GM12878 (cell line): ENCODE results near the gene IRF9. TPM values are rescaled to one million over a fixed set of nuclear protein-coding genes. Genes with fewer than 3 reads are reported as not detected.
A peak's percentile ranks its signal among the peaks of the same experiment; 100 is the strongest.

ENCODE experiments used
- ATAC-seq: fragments of 200-7000 bp; cut with Tn5 transposase; 3 replicates; pipeline ENCODE4 v1.9.1; 2020; ENCODE audit warnings: mild to moderate bottlenecking, moderate library complexity
- BruUV-seq: library from RNA; stranded (reverse); fragments of 400-500 nt; replicated peaks from 2 replicates; lab custom pipeline; 2021; lab: Mats Ljungman, UMichigan
- CTCF ChIA-PET: fragments of 300-600 bp; sonication (Branson Sonifier 250); formaldehyde crosslinking; extraction: SDS; loops from one replicate; lab custom pipeline; 2021; ENCODE audit warnings: inconsistent platforms; lab: Yijun Ruan, JAX
- POLR2A ChIA-PET: fragments of 350-600 bp; formaldehyde crosslinking; extraction: SDS; loops from one replicate; lab custom pipeline; 2021; ENCODE audit warnings: inconsistent platforms; lab: Charles Lee
- RAD21 ChIA-PET: fragments of 300-600 bp; sonication (Branson Sonifier 250); formaldehyde crosslinking; loops from one replicate; lab custom pipeline; 2023; ENCODE audit warnings: antibody characterized with exemption; ENCODE audit not compliant: unreplicated experiment; lab: Charles Lee
- SMC1A ChIA-PET: fragments of 300-600 bp; sonication (Branson Sonifier 250); formaldehyde crosslinking; loops from one replicate; lab custom pipeline; 2023; ENCODE audit not compliant: unreplicated experiment, uncharacterized antibody; lab: Charles Lee
- DNase-seq: peaks from one replicate; pipeline ENCODE4 v3.0.0-alpha.2; 2011; ENCODE audit warnings: low read depth, low spot score
- FAIRE-seq: peaks from 3 replicates; lab custom pipeline; 2011; peaks lifted over from hg19 to GRCh38; lab: Jason Lieb, UNC
- H2AFZ ChIP-seq: 2 replicates; pipeline ENCODE4 v1.6.0; 2011; ENCODE audit warnings: low read depth, low read length, control low read depth; ENCODE audit not compliant: control insufficient read depth
- H3K27ac ChIP-seq: 2 replicates; pipeline ENCODE4 v1.5.1; 2011; ENCODE audit warnings: control low read depth; ENCODE audit not compliant: control insufficient read depth, insufficient read depth
- H3K27me3 ChIP-seq, 2 experiments: replicated peaks in 1 of 2; 2 replicates each; pipeline versions ENCODE4 v1.6.0 to v1.6.1; 2011; ENCODE audit warnings: low read length in 1 of 2; ENCODE audit not compliant: control insufficient read depth in 2 of 2, insufficient read depth in 2 of 2
- H3K36me3 ChIP-seq, 2 experiments: 2 replicates each; pipeline ENCODE4 v1.5.1; 2011; ENCODE audit warnings: low read length in 1 of 2; ENCODE audit not compliant: control insufficient read depth in 2 of 2, insufficient read depth in 2 of 2
- H3K4me1 ChIP-seq: 2 replicates; pipeline ENCODE4 v1.6.1; 2011; ENCODE audit warnings: mild to moderate bottlenecking, low read length, moderate library complexity, mixed read lengths; ENCODE audit not compliant: control insufficient read depth, insufficient read depth
- H3K4me2 ChIP-seq: 2 replicates; pipeline ENCODE4 v1.6.0; 2011; ENCODE audit warnings: control low read depth; ENCODE audit not compliant: control insufficient read depth, insufficient read depth
- H3K4me3 ChIP-seq: fragments of 200-600 bp; sonication (generic); 2 replicates; pipeline ENCODE4 v1.5.1; 2016
- H3K79me2 ChIP-seq: 2 replicates; pipeline ENCODE4 v1.6.0; 2011; ENCODE audit warnings: low read length; ENCODE audit not compliant: control insufficient read depth, insufficient read depth
- H3K9ac ChIP-seq: 2 replicates; pipeline ENCODE4 v1.8.0; 2011; ENCODE audit warnings: low read length, control low read depth, mixed read lengths; ENCODE audit not compliant: control insufficient read depth, insufficient read depth
- H3K9me3 ChIP-seq: replicated peaks from 3 replicates; pipeline ENCODE4 v1.5.1; 2011; ENCODE audit warnings: mild to moderate bottlenecking, low read length; ENCODE audit not compliant: control insufficient read depth, insufficient read depth
- H4K20me1 ChIP-seq: 2 replicates; pipeline ENCODE4 v1.6.0; 2011; ENCODE audit not compliant: control insufficient read depth, insufficient read depth
- CUX1 ChIP-seq: IDR thresholded peaks from 2 replicates; pipeline ENCODE4 v1.6.1; 2012; ENCODE audit warnings: improper control_type of control experiment, low read depth, low read length; ENCODE audit not compliant: insufficient replicate concordance
- E4F1 ChIP-seq: fragments of 450-650 bp; IDR thresholded peaks from 2 replicates; pipeline ENCODE4 v1.6.1; 2018; ENCODE audit warnings: borderline replicate concordance, mild to moderate bottlenecking; ENCODE audit not compliant: partially characterized antibody
- IKZF2 ChIP-seq, 2 experiments: fragments of 450-650 bp; IDR thresholded peaks; 2 replicates each; pipeline ENCODE4 v1.6.1; 2017; ENCODE audit warnings: mild to moderate bottlenecking in 2 of 2, moderate library complexity in 2 of 2
- SPI1 ChIP-seq: IDR thresholded peaks from 2 replicates; pipeline ENCODE4 v1.6.1; 2011; ENCODE audit warnings: low read depth, mild to moderate bottlenecking, low read length, moderate library complexity, borderline replicate concordance; ENCODE audit not compliant: insufficient read depth
- ZNF207 ChIP-seq: fragments of 450-650 bp; IDR thresholded peaks from 2 replicates; pipeline ENCODE4 v1.6.1; 2014; ENCODE audit warnings: antibody characterized with exemption, mild to moderate bottlenecking, borderline replicate concordance
- ZNF274 ChIP-seq: IDR thresholded peaks from one replicate; pipeline ENCODE4 v1.8.0; 2011; ENCODE audit not compliant: insufficient read length, insufficient read depth
- WGBS: methylation state at CpG from one replicate; pipeline ENCODE4 v1.1.6; 2016; ENCODE audit warnings: low lambda C conversion rate; ENCODE audit not compliant: insufficient replicate concordance, insufficient coverage; ENCODE audit errors: missing lambda C conversion rate; 5-methylcytosine and 5-hydroxymethylcytosine counted together
- in situ Hi-C: fragments of 300-500 bp; cut with MboI; formaldehyde crosslinking; loops from 9 replicates; pipeline ENCODE4 v1.14.3; 2018; ENCODE audit warnings: mixed read lengths
- intact Hi-C: fragments of 100-400 bp; cut with micrococcal nuclease; formaldehyde crosslinking; loops from one replicate; pipeline ENCODE4 v1.14.2; 2022; ENCODE audit not compliant: unreplicated experiment
- polyA plus RNA-seq, 11 experiments: library from polyadenylated mRNA; depleted of rRNA in 4 of 11; unstranded in 6 of 11; stranded (reverse) in 5 of 11; fragments of >200 nt; fragmentation: Nextera tagmentation in 4 of 11; fragmentation: Illumina TruSeq in 1 of 11; extraction: Ambion mirVana in 4 of 11; extraction: Trizol in 1 of 11; gene quantifications; 1 replicate in 1 of 11; 2 replicates in 10 of 11; pipeline versions ENCODE4 v1.2.1 to v1.2.3, GENCODE V29; 2011 to 2016; ENCODE audit warnings: inconsistent platforms in 2 of 11, missing spikeins in 2 of 11, low read depth in 1 of 11
- total RNA-seq, 4 experiments: library from RNA; depleted of rRNA in 3 of 4; stranded (reverse); fragments of >200 nt in 3 of 4; fragmentation: Illumina TruSeq in 1 of 4; extraction: Trizol in 1 of 4; gene quantifications; 2 replicates each; pipeline versions ENCODE4 v1.2.1 to v1.2.3, GENCODE V29; 2013 to 2021

Gene IRF9
- total and polyA plus RNA-seq, 10 of the 15 experiments (the other 5 are each of a cell fraction or from before 2014, with no cell fraction given): 47.6 to 234 (median 148) TPM

- TF ChIP-seq ZNF207: peak; percentile 89
Observed at GRCh38 chr14:24195186-24196070, 34.4 kb downstream of the IRF9 start, which contains the start of gene TM9SF1 (continued).

GRCh38 chr14:24196071-24197055 lies 35.3 kb downstream of the IRF9 start:
- ChIA-PET POLR2A (interaction anchor here (0.6 to 3.9 kb wide), 24 partner anchors 9 to 1394 kb away, joined by 3 to 50 read pairs (median 6); partner anchors contain the start of genes CHMP4A, DCAF11, EMC9 and GMPR2), CTCF (interaction anchor here (1.0 to 2.9 kb wide), 11 partner anchors 15 to 235 kb away, joined by 3 to 11 read pairs (median 4); partner anchors contain the start of genes CHMP4A, CIDEB, EMC9 and IRF9), SMC1A (interaction anchor here (1.1 to 2.5 kb wide), 9 partner anchors 10 to 101 kb away, joined by 3 to 10 read pairs (median 4); partner anchors contain the start of genes CHMP4A, DCAF11, NRL and RABGGTA), RAD21 (interaction anchor here (0.5 to 3.0 kb wide), 12 partner anchors 17 to 112 kb away, joined by 3 to 10 read pairs (median 4); partner anchors contain the start of genes CHMP4A, CIDEB, DCAF11 and IRF9)
- peaks cover 15% of the 10 kb centered on the region for H3K4me1 ChIP-seq
- peak overlapping the region; percentile 90 for H3K4me2 ChIP-seq
- H3K79me2 ChIP-seq: peaks cover 48% of the 10 kb centered on the region
- 10% methylated on average over 33 of the region's 33 CpGs for WGBS
- FAIRE-seq (peak; percentile 27), ATAC-seq (peak; percentile 56), DNase-seq (peak; percentile 36)
- in situ Hi-C loops (no loop called here), intact Hi-C loops (loop anchor here (1.0 kb wide), 1 partner anchor 17 kb away; the partner anchor contains the start of gene CHMP4A)
- peak overlapping the region; percentile 98 for H2AFZ ChIP-seq
- H3K9ac ChIP-seq: peak overlapping the region; percentile 92
- BruUV-seq: TSS peak; percentile 91
- peaks cover 0 to 4% of the 10 kb centered on the region in 2 experiments; a peak in 2 of 4 replicates for H3K36me3 ChIP-seq
- H3K27me3 ChIP-seq: no peaks in the 10 kb centered on the region
- peak overlapping the region; percentile 96 for H3K27ac ChIP-seq
- H3K4me3 ChIP-seq: peak overlapping the region; percentile 68
- no peaks in the 10 kb centered on the region for H4K20me1 ChIP-seq
- no peaks in the 10 kb centered on the region; the same call in 1 of the 3 replicates for H3K9me3 ChIP-seq
- TF ChIP-seq IKZF2 (IDR thresholded peaks at IDR 0.05) (peak; percentile 25 to 50; a peak in 2 of 4 replicates), SPI1 (peak; percentile 69), ZNF274 (no peak), CUX1 (no peak), E4F1 (no peak)
